ENCODE results near the gene COX6A1. TPM values are rescaled to one million over a fixed set of nuclear protein-coding genes. Genes with fewer than 3 reads are reported as not detected.

Gene COX6A1
- total and polyA plus RNA-seq, 4 donors: 338 to 910 (median 536) TPM

DNA sequence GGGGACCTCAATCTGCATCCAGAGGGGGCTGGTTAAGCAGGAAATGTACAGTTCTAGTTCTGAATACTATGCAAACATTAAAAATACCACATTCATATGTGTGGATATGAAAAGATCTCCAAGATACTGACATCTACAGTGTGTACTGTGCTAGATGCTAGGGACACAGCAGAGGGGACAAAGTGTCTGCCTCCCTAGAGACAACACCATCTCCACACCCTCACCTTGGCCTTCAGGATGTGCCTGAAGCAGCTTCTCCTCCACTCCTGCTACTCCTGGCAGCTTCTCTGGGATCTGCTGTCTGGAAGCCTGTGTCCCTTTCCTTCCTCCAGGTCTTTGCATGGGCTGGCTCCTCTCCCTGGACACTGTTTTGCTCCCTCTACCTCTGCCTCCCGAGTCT lies 42.3 kb downstream of the COX6A1 start:
- Histone ChIP-seq H3K9me3 (ENCODE audit: control insufficient read depth in 4 of 4, low read length in 3 of 4) (no peaks in the 10 kb centered on the region), H3K27me3 (ENCODE audit: control insufficient read depth in 4 of 4, insufficient read depth in 4 of 4, low read length in 3 of 4) (no peaks in the 10 kb centered on the region), H3K36me3 (ENCODE audit: control insufficient read depth in 4 of 4, insufficient read depth in 3 of 4, low read depth in 1 of 4, low read length in 3 of 4) (no peaks in the 10 kb centered on the region), H3K9ac (ENCODE audit: low read depth in 1 of 2, low read length in 2 of 2) (no peak overlapping the region), H3K4me3 (ENCODE audit: low read depth in 1 of 3, low read length in 3 of 3) (no peak overlapping the region), H3K4me1 (ENCODE audit: control insufficient read depth in 4 of 4, insufficient read depth in 4 of 4, low read length in 3 of 4) (no peaks in the 10 kb centered on the region), H3K27ac (ENCODE audit: low read depth in 1 of 2, low read length in 2 of 2) (no peak overlapping the region)
- DNase-seq (ENCODE audit: low spot score): no peak
- no peak for TF ChIP-seq SP1 (IDR thresholded peaks at IDR 0.05)
- no peak for TF ChIP-seq TAF1 (conservative IDR thresholded peaks at IDR 0.05)
- TF ChIP-seq FOXA2 (IDR thresholded peaks at IDR 0.05): no peak
- TF ChIP-seq RAD21 (IDR thresholded peaks at IDR 0.05): no peak
- TF ChIP-seq HNF4A (conservative IDR thresholded peaks at IDR 0.05): no peak
- TF ChIP-seq YY1 (IDR thresholded peaks at IDR 0.05): no peak
- no peak for TF ChIP-seq RXRA (IDR thresholded peaks at IDR 0.05)
- TF ChIP-seq, protein P1, sequence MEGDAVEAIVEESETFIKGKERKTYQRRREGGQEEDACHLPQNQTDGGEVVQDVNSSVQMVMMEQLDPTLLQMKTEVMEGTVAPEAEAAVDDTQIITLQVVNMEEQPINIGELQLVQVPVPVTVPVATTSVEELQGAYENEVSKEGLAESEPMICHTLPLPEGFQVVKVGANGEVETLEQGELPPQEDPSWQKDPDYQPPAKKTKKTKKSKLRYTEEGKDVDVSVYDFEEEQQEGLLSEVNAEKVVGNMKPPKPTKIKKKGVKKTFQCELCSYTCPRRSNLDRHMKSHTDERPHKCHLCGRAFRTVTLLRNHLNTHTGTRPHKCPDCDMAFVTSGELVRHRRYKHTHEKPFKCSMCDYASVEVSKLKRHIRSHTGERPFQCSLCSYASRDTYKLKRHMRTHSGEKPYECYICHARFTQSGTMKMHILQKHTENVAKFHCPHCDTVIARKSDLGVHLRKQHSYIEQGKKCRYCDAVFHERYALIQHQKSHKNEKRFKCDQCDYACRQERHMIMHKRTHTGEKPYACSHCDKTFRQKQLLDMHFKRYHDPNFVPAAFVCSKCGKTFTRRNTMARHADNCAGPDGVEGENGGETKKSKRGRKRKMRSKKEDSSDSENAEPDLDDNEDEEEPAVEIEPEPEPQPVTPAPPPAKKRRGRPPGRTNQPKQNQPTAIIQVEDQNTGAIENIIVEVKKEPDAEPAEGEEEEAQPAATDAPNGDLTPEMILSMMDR (IDR thresholded peaks at IDR 0.05; ENCODE audit: low read depth, low read length, missing input control): no peak
- TF ChIP-seq, protein P2, sequence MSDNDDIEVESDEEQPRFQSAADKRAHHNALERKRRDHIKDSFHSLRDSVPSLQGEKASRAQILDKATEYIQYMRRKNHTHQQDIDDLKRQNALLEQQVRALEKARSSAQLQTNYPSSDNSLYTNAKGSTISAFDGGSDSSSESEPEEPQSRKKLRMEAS (IDR thresholded peaks at IDR 0.05): no peak
- no peak for TF ChIP-seq GABPA (IDR thresholded peaks at IDR 0.05 in 1 of 2, conservative IDR thresholded peaks at IDR 0.05 in 1 of 2)
- TF ChIP-seq, protein P3, sequence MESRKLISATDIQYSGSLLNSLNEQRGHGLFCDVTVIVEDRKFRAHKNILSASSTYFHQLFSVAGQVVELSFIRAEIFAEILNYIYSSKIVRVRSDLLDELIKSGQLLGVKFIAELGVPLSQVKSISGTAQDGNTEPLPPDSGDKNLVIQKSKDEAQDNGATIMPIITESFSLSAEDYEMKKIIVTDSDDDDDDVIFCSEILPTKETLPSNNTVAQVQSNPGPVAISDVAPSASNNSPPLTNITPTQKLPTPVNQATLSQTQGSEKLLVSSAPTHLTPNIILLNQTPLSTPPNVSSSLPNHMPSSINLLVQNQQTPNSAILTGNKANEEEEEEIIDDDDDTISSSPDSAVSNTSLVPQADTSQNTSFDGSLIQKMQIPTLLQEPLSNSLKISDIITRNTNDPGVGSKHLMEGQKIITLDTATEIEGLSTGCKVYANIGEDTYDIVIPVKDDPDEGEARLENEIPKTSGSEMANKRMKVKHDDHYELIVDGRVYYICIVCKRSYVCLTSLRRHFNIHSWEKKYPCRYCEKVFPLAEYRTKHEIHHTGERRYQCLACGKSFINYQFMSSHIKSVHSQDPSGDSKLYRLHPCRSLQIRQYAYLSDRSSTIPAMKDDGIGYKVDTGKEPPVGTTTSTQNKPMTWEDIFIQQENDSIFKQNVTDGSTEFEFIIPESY (IDR thresholded peaks at IDR 0.05): no peak
- TF ChIP-seq FOXA1 (IDR thresholded peaks at IDR 0.05): no peak
- TF ChIP-seq EGR1 (IDR thresholded peaks at IDR 0.05; ENCODE audit: low read depth in 2 of 2): no peak
- WGBS: 79% methylated on average over 1 of the region's 1 CpG

DNA sequence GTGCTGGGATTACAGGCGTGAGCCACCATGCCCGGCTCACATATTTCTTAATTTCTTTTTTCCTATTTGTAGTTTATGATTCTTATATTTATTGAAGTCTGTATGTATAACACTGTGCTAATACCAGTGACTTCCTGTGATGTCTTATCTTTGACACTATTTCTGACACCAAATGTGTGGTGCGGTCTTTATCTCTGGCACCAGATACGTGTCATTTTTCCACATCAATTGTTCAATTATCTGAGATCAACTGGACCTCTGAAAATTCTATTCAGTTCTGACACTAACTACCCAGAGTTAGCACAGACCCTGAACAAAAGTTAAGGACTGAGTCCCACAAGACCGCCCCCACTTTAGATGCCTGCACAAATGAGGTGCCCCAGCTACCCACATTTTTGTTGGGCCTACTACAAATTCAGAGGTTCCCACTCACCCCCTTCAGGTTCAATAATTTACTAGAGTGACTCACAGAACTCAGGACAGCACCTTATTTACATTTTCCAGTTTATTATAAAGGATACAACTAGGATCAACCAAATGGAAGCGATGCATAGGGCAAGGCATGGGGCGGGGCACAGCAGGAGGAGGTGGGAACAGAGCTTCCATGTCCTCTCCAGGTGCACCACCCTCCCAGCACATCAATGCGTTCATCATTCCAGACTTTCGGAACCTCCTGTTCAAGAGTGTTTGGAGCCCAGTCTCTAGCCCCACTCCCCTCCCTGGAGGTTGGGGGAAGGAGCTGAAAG lies 43.3 kb downstream of the COX6A1 start:
- H3K9me3 ChIP-seq (ENCODE audit: control insufficient read depth in 4 of 4, low read length in 3 of 4): no peaks in the 10 kb centered on the region
- no peaks in the 10 kb centered on the region for H3K4me1 ChIP-seq (ENCODE audit: control insufficient read depth in 4 of 4, insufficient read depth in 4 of 4, low read length in 3 of 4)
- no peak overlapping the region for H3K4me3 ChIP-seq (ENCODE audit: low read depth in 1 of 3, low read length in 3 of 3)
- no peak overlapping the region for H3K9ac ChIP-seq (ENCODE audit: low read depth in 1 of 2, low read length in 2 of 2)
- 93% methylated on average over 9 of the region's 9 CpGs for whole genome bisulfite sequencing
- DNase-seq (ENCODE audit: low spot score): no peak
- no peaks in the 10 kb centered on the region for H3K36me3 ChIP-seq (ENCODE audit: control insufficient read depth in 4 of 4, insufficient read depth in 3 of 4, low read depth in 1 of 4, low read length in 3 of 4)
- H3K27ac ChIP-seq (ENCODE audit: low read depth in 1 of 2, low read length in 2 of 2): no peak overlapping the region
- no peaks in the 10 kb centered on the region for H3K27me3 ChIP-seq (ENCODE audit: control insufficient read depth in 4 of 4, insufficient read depth in 4 of 4, low read length in 3 of 4)
- TF ChIP-seq RXRA (IDR thresholded peaks at IDR 0.05) (no peak), HNF4G (IDR thresholded peaks at IDR 0.05) (no peak), TAF1 (conservative IDR thresholded peaks at IDR 0.05) (no peak), FOXA2 (IDR thresholded peaks at IDR 0.05) (no peak), HNF4A (conservative IDR thresholded peaks at IDR 0.05) (no peak), SP1 (IDR thresholded peaks at IDR 0.05) (no peak), JUND (IDR thresholded peaks at IDR 0.05) (no peak), EGR1 (IDR thresholded peaks at IDR 0.05; ENCODE audit: low read depth in 2 of 2) (no peak)
- TF ChIP-seq, protein P4, sequence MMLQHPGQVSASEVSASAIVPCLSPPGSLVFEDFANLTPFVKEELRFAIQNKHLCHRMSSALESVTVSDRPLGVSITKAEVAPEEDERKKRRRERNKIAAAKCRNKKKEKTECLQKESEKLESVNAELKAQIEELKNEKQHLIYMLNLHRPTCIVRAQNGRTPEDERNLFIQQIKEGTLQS (IDR thresholded peaks at IDR 0.05): no peak
- TF ChIP-seq, protein P3 (IDR thresholded peaks at IDR 0.05): no peak
- TF ChIP-seq, protein P1 (IDR thresholded peaks at IDR 0.05; ENCODE audit: low read depth, low read length, missing input control): no peak

All from liver (tissue), 9 donors.